Right lobe of liver (tissue), 4 donors: ENCODE data around the gene DNMT3B.

Experiments used
- CTCF ChIP-seq, 4 donors: fragments of 200-600 bp in 3 of 4; fragments of 450-650 bp in 1 of 4; IDR thresholded peaks; one replicate each; pipeline versions ENCODE4 v1.5.1 to v1.8.0; 2016 to 2022; ENCODE audit warnings: antibody characterized with exemption in 4 of 4, mild to moderate bottlenecking in 2 of 4
- POLR2A ChIP-seq: fragments of 450-650 bp; IDR thresholded peaks from one replicate; pipeline ENCODE4 v1.6.1; 2017; ENCODE audit warnings: antibody characterized with exemption, mild to moderate bottlenecking
- donor health status: DM: no; HTN: no; CAD: no.
- donor health status: DM: no; HTN: no; CAD: no.
- donor health status: DM: no; HTN: yes; CAD: no.

DNA sequence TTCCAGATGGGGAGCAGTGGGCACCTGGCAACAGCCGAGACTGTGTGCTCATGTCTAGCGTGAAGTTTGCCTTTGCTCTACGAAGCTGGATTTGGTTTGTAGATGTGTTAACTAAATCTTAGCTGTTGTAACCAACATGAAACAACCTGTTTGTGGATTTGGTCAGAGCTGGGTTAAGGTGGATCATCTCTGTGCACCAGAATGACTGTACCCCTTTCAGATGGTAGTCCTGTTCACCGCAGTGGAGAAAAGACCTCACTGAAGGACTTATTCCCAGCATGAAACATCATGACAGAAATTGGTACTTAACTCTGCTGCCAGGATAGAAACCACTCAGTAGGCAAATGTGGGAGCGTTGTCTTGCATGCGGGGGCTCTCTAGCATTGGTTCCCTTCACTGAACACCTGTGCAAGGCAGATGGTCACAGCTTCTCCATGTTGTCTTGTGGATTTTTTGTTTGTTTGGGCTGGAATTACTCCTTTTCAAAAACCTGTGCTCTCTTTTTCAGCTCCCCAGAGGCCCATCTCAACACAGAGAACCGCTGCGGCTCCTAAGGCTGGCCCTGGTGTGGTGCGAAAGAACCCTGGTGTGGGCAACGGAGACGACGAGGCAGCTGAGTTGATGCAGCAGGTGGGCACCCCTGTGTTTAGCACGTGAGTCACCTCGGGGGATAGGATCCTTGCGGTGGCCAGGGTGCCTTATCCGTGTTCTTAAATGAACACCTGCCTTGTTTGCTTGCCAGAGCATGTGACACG is 77.2 kb downstream of the DNMT3B start:
- TF ChIP-seq CTCF (IDR thresholded peaks at IDR 0.05) (no peak), POLR2A (no peak)
